ENCODE measurements around the gene TNFRSF8.

TNFRSF8 gene

DNA sequence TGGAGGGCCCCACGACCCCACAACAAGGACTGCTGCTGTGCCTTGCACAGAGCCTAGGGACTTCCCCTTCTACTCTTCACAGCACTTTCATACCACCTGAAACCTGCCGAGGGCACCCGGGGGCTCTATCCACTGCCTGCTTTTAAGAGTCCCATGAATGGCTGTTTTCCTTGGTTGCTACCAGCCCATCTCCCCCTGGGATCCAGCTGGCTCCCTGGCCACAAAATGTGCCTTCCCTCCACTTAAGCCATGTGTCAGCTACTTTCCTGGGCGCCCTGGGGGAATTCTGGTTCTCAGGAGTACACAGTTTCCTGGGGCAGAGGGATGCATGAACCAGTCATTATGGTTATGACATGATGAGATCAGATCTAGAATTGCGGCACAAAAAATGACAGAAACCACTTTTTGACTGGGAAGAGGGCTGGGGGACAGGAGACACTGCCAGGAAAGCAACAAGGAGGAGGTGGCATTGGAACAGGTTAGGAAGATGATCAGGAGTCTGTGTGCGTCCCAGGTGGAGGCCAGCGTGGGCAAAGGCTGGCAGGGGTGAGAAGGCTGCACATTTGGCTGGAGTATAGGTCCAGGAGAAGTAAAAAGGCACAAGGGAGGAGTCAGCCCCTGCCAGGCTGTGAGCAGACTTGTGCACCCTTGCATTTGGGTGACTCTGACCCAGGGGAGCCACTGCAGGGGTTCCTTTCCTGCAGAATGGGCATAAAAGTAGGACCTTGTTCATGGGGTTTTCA lies 3.2 kb upstream of the TNFRSF8 start:
- DNase-seq (ENCODE audit: low read depth in 2 of 2): no peak

DNA sequence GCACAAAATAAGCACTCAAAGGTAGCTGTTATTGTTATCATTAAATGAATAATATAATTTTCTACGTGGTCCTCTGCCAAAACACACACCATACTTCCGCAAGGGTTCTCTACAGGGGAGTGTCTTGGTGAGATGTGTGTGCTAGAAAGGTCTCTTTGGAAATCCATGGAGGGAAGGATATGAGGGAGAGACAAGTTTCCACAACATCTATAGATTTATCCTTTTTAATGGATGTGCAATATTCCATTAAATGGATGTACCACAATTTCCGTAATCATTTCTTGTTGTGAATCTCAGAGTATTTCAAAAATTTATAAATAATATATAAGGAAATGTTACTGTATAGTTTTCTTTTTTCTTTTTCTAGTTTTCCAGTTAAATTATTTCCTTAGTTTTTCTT lies 2.6 kb upstream of the TNFRSF8 start:
- no peak for DNase-seq (ENCODE audit: low read depth in 2 of 2)

- no peak for DNase-seq (ENCODE audit: low read depth in 2 of 2)
These were observed 1.2 kb downstream of the TNFRSF8 start for GRCh38 chr1:12064073-12064969.

DNA sequence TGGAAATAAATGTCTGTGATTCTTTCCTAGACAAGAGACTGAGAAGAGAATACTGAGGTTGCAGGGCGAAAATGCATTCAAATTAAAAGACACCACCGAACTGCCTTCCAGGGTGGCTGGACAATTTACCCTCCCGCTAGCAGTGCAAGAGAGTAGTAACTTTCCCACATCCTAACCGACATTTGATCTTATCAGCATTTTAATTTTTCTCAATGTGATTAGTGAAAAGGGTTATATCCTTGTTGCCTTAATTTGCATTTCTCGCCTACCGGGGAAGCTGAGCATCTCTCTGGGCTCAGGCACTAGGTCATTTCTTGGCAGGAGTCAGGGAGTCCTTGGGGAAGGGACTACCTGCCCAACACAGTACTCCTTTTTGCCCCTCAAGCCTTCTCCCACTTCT lies 2.8 kb downstream of the TNFRSF8 start:
- no peak for DNase-seq (ENCODE audit: low read depth in 2 of 2)

DNA sequence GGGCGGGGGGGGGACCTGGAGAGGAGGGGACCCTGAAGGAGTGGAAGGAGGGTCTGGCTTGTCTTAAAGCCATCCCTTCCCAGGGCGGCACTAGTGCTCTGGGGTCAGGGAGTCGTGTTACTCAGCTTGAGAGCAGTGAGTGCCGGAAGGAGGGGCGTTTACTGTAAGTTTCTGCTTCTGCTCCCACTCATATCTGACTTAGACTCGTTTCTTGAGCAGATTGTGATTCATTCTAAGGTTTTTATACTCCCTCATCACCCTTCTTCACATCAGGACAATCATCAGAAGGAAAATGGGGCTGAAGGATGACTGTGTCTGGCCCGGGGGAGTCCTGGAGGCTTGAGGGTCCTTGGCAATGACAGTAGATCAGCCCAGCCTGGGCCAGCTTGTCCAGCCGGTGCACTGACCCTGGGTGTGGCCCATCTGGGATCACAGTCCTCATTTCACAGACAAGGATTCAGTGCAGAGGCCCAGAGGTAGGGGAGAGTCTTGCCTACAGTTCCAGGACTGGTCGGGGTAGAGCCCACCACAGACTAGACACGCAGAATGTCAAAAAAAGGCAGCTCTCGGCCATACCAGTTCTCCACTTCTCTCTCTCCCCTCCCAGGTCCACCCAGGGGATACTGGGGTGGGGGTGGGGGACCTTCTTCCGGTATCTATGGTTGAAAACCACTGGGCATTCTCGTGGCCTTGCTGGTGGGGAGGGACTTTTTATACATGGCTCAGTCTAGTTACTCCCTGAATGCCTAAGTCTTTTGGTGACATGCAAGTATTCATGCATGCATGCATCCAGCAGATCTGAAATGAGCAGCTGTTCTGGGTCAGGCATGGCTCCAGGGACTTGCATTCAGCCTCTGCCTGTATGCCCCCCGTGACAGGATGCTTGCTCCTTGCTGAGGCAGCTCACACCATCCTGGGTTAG lies 5.1 kb downstream of the TNFRSF8 start:
- DNase-seq (ENCODE audit: low read depth in 2 of 2): no peak

DNA sequence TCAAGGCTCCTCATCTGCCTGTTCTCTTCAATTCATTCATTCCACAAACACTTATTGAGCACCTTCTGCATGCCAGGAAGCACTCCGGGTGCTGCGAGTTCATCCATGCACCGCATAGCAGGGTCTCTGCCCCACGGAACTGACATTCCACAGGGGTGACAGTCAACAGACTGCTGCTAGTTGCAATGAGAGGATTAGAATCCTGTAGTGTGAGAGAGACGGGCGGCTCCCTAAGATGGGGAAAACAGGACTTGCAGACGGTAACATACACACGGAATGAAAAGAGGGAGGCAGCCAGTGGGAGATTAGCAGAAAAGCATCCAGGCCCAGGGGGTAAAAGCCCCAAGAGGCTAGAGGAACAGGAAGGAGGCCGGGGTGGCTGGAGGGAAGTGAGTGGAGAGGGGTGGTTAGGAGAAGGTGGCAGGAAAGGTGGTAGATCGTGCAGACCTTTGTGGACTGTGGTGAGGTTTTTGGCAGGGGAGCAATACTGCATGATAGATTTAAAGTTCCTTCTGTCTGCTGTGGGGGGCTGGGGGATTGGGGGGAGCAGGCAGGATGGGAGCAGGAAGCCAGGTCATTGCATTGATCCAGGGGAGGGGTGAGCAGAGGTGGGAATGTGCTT lies 6.6 kb downstream of the TNFRSF8 start:
- no peak for DNase-seq (ENCODE audit: low read depth in 2 of 2)

DNA sequence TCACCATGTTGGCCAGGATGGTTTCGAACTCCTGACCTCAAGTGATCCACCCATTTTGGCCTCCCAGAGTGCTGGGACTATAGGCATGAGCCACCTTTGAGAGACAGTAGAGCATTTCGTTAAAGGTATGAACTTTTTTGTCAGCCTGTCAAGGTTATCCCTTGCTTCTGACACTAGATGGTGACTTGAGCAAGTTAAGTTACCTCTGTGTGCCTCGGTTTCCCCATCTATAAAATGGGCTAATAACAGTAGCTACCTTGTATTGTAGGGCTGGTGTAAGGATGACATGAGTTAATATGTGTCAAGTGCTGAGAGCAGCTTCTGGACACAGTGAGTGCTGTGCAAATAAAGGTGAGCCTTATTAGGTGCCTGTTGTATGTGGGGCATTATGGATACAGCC lies 8.8 kb downstream of the TNFRSF8 start:
- DNase-seq (ENCODE audit: low read depth in 2 of 2): no peak

GRCh38 chr1:12072741-12073140 lies 9.6 kb downstream of the TNFRSF8 start:
- DNase-seq (ENCODE audit: low read depth in 2 of 2): no peak

- DNase-seq (ENCODE audit: low read depth in 2 of 2): no peak
These were observed 10.7 kb downstream of the TNFRSF8 start for GRCh38 chr1:12073796-12074195.

- DNase-seq (ENCODE audit: low read depth in 2 of 2): no peak
These were observed 12.4 kb downstream of the TNFRSF8 start for GRCh38 chr1:12075195-12076114.

- DNase-seq (ENCODE audit: low read depth in 2 of 2): no peak
These were observed 13.4 kb downstream of the TNFRSF8 start for GRCh38 chr1:12076425-12077005.

DNA sequence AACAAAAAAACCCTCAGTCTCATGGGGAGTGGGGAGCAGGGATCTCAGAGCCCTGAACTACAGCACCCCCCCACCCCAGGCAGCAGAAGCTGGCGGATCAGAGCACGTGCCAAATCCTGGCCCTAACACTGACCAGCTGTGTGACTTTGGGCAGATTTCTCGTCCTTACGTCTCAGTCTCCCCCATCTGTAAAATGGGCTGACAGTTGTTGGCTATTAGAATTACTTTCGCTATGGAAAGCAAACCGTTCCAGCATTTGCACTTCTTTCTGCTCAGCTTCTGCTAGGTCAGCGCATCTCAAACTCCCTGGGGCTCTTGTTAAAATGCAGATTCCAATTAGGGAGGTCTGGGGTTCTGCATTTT lies 15.5 kb downstream of the TNFRSF8 start:
- no peak for DNase-seq (ENCODE audit: low read depth in 2 of 2)

DNA sequence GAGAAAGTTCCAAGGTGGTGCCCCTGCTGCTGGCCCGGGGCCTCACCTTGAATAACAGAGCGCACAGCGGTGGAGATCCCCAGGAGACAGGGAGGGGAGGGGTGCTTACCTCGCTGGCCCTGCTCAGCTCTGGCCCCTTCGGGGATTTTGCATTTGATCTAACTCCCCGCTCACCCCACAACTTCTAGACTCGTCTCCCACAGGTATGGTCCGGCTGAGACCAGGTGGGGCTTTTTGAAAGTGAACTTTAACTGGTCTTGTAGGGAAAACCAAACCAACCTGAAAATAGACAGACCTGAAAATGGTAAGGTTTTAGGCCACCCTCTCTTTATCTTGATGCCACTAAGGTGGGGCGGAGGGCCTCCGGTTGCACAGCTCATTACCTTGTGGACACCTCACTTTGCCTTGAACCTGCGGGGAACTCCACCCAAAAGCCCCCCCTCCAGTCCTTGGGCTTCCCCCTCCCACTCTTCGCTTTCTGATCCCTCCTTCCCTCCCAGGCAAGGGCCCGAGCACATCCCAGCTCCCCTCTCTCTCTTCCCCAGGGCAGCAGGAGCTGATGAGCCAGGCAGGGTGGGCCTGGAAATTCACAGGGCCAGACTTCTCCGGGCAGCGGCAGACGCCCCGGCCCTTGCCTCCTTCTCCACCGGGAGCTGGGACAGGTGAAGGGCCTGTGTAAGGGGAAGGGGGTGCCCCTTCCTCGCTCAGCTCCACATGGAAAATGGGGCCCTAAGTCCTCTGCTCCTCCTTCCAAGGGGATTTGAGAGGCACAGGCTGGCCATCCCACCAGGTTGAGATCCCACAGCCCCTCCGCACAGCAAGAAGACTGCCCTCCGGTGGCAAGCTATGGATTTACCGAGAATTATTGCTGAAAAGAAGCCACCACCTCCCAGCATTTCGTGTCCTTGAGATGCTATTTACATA lies 16.1 kb downstream of the TNFRSF8 start:
- peak in 1 of 2 donors; percentile 48 for DNase-seq (ENCODE audit: low read depth in 2 of 2)

DNA sequence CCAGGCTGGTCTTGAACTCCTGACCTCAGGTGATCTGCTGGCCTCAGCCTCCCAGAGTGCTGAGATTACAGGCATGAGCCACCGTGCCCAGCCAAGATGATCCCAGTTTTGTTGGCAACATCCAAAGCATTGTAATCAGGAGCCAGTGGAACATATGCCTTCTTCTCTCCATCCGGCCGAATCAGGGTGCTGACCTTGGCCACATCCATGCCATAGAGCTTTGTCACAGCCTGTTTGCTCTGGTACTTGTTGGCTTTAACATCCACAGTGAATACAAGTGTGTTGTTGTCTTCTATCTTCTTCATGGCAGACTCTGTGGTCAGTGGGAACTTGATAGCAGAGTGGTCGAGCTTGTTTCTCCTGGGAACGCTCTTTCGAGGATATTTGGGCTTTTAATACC lies 17.1 kb downstream of the TNFRSF8 start:
- no peak for DNase-seq (ENCODE audit: low read depth in 2 of 2)

DNA sequence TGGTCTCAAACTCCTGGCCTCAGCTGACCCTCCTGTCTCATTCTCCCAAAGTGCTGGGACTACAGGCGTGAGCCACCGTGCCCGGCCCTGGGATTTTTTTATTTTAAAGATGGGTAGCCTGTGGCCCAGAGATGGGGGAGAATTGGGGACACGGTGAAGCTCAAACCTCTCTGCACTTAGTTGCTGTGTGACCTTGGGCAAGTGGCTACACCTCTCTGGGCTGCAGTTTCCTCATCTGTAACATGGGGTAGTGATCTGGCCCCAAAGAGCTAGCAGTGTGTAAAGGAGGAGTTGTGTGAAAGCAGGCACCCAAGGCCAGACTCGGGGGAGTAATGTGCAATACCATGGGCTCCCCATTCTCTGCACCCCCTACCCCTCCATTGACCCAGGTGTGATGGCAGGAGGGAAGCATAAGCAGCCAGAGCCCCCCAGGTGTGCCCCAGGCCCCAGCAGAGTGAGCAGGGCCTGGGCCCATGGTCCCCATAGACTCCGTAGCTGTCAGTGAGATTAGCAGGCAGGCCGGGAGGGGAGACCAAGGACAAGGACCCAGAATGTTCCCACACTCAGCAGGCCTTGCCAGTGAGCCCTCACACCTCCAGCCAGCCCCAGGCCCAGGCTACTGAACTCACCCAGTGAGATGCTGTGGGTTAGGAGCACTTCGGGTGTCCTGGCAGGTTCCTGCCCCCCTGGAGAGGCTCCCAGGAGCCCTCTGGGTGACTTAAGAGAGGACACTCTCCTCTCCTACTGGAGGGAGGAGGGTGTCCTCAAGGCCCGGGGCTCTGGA lies 17.9 kb downstream of the TNFRSF8 start:
- no peak for DNase-seq (ENCODE audit: low read depth in 2 of 2)

DNA sequence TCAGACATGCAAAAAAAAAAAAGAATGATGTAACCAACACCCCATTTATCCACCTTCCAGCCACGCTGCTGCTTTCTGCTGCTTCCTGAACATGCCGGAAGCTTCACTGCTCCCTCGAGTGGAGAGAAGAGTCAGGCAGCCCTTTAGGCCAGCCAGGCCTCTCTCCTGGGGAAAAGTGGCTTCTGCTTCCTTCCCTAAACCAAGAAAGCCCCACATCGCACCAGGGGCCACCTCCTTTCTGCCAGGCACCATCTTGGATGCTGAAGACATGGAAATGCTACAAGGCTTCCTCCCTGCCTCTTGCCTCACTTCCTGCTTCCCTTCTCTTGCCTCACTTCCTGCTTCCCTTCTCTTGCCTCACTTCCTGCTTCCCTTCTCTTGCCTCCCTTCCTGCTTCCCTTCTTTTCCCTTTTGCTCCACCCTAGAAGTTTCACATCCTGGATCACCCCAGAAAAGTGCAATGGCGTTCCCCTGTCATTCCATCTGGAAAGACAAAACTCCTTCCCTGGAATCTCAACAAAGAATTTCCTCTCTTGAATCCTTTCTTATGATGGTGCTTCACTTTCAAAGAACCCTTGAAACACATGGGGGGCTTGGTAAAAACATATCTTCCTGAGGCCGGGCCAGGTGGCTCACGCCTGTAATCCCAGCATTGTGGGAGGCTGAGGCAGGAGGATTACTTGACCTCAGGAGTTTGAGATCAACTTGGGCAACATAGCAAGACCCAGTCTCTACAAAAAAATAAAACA lies 18.7 kb downstream of the TNFRSF8 start:
- no peak for DNase-seq (ENCODE audit: low read depth in 2 of 2)

DNA sequence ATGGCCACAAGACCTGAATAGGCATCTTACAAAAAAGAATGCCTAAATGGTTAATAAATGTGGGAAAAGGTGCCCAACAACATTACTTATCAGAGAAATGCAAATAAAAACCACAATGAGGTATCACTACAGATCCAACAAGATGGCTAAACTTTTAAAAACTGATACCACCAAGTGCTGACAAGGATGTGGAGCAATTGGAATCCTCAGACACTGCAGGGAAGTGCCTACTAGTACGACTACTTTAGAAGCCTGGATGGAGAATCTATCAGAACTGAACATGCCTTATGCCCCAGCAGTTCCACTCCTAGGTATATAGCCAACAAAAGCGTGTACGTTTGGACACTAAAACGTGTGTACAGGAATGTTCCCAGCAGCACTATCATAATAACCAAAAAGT lies 19.9 kb downstream of the TNFRSF8 start:
- DNase-seq (ENCODE audit: low read depth in 2 of 2): no peak

- no peak for DNase-seq (ENCODE audit: low read depth in 2 of 2)
These were observed 20.7 kb downstream of the TNFRSF8 start for GRCh38 chr1:12083766-12084165.
